Loucy (cell line): ENCODE data around the gene DPM1.

ENCODE experiments used
- H2AFZ ChIP-seq: fragments of 200-600 bp; sonication (generic); 2 replicates; pipeline ENCODE4 v1.6.0; 2016; ENCODE audit warnings: antibody characterized with exemption, mild to moderate bottlenecking, low read length, moderate library complexity
- H3F3A ChIP-seq: fragments of 200-600 bp; 2 replicates; pipeline ENCODE4 v1.6.0; 2016; ENCODE audit warnings: antibody characterized with exemption, low read depth, mild to moderate bottlenecking
- H3K27me3 ChIP-seq: fragments of 200-600 bp; sonication (generic); 2 replicates; pipeline ENCODE4 v1.6.1; 2014; ENCODE audit warnings: low read length, mild to moderate bottlenecking; ENCODE audit not compliant: insufficient read depth, poor library complexity, severe bottlenecking
- H3K36me3 ChIP-seq: fragments of 200-600 bp; sonication (generic); 2 replicates; pipeline ENCODE4 v1.6.1; 2016; ENCODE audit warnings: low read length; ENCODE audit not compliant: insufficient read depth
- H3K4me1 ChIP-seq: fragments of 200-600 bp; sonication (generic); 2 replicates; pipeline ENCODE4 v1.5.1; 2014; ENCODE audit warnings: low read length, mild to moderate bottlenecking; ENCODE audit not compliant: insufficient read depth, poor library complexity, severe bottlenecking
- H3K4me2 ChIP-seq: fragments of 200-600 bp; sonication (generic); 2 replicates; pipeline ENCODE4 v1.6.0; 2014; ENCODE audit warnings: antibody characterized with exemption, low read length, low read depth, mild to moderate bottlenecking; ENCODE audit not compliant: poor library complexity, severe bottlenecking
- H3K4me3 ChIP-seq: fragments of 200-600 bp; sonication (generic); 2 replicates; pipeline ENCODE4 v1.5.1; 2014; ENCODE audit warnings: low read length, mild to moderate bottlenecking, mixed read lengths; ENCODE audit not compliant: poor library complexity, severe bottlenecking
- H3K79me2 ChIP-seq: fragments of 200-600 bp; sonication (generic); 2 replicates; pipeline ENCODE4 v1.6.1; 2014; ENCODE audit warnings: low read length; ENCODE audit not compliant: insufficient read depth
- H3K9ac ChIP-seq: fragments of 200-600 bp; sonication (generic); 2 replicates; pipeline ENCODE4 v1.6.0; 2014; ENCODE audit warnings: mild to moderate bottlenecking, low read depth, low read length, moderate library complexity; ENCODE audit not compliant: poor library complexity, severe bottlenecking
- H3K9me2 ChIP-seq: fragments of 200-600 bp; sonication (generic); replicated peaks from 2 replicates; pipeline ENCODE4 v1.6.1; 2016; ENCODE audit warnings: low read depth, low read length, mixed read lengths
- H3K9me3 ChIP-seq: fragments of 200-600 bp; sonication (generic); 2 replicates; pipeline ENCODE4 v1.6.1; 2014; ENCODE audit warnings: mild to moderate bottlenecking, antibody characterized with exemption, low read length, low read depth; ENCODE audit not compliant: insufficient read depth
- H4K20me1 ChIP-seq: fragments of 200-600 bp; sonication (generic); 2 replicates; pipeline ENCODE4 v1.6.0; 2014; ENCODE audit warnings: antibody characterized with exemption, low read length, mild to moderate bottlenecking; ENCODE audit not compliant: insufficient read depth, poor library complexity, severe bottlenecking
- EZH2phosphoT487 ChIP-seq: fragments of 200-600 bp; IDR thresholded peaks from 2 replicates; pipeline ENCODE4 v1.6.1; 2018; ENCODE audit warnings: antibody characterized with exemption, mild to moderate bottlenecking, moderate library complexity, borderline replicate concordance
- TF ChIP-seq, protein P1 (sequence below): fragments of 200-600 bp; sonication (generic); conservative IDR thresholded peaks from 2 replicates; pipeline ENCODE4 v1.5.1; 2014; ENCODE audit warnings: mild to moderate bottlenecking, antibody characterized with exemption, low read length

The DPM1 gene

DNA sequence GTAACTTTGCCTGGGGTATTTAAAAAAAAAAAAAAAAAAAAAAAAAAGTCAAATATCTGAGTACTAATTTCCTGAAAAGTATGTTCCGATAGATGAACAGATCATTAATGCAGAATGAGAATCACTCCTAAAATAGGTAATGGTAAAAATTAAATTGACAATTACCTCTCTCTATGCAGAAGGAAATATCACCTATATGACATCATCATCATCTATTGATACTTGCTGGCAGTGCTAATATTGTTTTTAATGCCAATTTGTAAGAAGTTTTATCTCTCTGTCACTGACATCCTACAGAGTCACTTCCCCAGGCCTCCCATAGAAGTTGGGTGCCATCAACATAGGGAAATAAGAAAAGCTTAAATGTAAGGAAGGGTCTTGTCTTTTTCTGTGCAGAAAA lies 57.0 kb downstream of the DPM1 start:
- Histone ChIP-seq H3F3A (no peaks in the 10 kb centered on the region), H3K9ac (no peak overlapping the region), H2AFZ (no peak overlapping the region), H3K36me3 (peaks cover 81% of the 10 kb centered on the region), H3K27me3 (no peaks in the 10 kb centered on the region), H4K20me1 (peaks cover 83% of the 10 kb centered on the region), H3K4me3 (no peak overlapping the region), H3K9me3 (no peaks in the 10 kb centered on the region), H3K4me2 (no peak overlapping the region), H3K9me2 (no peaks in the 10 kb centered on the region), H3K79me2 (peaks cover 85% of the 10 kb centered on the region), H3K4me1 (no peaks in the 10 kb centered on the region)
- TF ChIP-seq, protein P1, sequence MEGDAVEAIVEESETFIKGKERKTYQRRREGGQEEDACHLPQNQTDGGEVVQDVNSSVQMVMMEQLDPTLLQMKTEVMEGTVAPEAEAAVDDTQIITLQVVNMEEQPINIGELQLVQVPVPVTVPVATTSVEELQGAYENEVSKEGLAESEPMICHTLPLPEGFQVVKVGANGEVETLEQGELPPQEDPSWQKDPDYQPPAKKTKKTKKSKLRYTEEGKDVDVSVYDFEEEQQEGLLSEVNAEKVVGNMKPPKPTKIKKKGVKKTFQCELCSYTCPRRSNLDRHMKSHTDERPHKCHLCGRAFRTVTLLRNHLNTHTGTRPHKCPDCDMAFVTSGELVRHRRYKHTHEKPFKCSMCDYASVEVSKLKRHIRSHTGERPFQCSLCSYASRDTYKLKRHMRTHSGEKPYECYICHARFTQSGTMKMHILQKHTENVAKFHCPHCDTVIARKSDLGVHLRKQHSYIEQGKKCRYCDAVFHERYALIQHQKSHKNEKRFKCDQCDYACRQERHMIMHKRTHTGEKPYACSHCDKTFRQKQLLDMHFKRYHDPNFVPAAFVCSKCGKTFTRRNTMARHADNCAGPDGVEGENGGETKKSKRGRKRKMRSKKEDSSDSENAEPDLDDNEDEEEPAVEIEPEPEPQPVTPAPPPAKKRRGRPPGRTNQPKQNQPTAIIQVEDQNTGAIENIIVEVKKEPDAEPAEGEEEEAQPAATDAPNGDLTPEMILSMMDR, result no peak
- no peak for TF ChIP-seq EZH2phosphoT487

DNA sequence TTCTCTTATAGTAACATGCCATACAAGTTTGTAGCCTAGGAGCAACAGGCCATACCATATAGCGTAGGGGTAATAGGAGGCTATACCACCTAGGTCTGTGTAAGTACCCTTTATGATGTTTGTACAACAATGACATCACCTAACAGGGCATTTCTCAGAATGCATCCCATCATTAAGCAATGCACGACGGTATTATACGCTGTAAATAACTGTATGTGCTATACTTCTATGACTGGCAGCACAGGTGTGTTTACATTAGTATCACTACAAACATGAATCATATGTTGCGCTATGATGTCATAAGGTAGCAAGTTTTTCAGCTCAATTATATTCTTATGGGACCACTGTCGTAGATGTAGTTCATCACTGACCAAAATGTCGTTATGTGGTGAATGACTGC lies 58.1 kb downstream of the DPM1 start:
- Histone ChIP-seq H2AFZ (no peak overlapping the region), H3F3A (no peaks in the 10 kb centered on the region), H3K9ac (no peak overlapping the region), H3K79me2 (peaks cover 75% of the 10 kb centered on the region), H3K9me3 (no peaks in the 10 kb centered on the region), H3K4me1 (no peaks in the 10 kb centered on the region), H3K4me3 (no peak overlapping the region), H3K4me2 (no peak overlapping the region), H3K36me3 (peaks cover 80% of the 10 kb centered on the region), H4K20me1 (peaks cover 72% of the 10 kb centered on the region), H3K9me2 (no peaks in the 10 kb centered on the region), H3K27me3 (no peaks in the 10 kb centered on the region)
- TF ChIP-seq, protein P1, result no peak
- TF ChIP-seq EZH2phosphoT487, result no peak

DNA sequence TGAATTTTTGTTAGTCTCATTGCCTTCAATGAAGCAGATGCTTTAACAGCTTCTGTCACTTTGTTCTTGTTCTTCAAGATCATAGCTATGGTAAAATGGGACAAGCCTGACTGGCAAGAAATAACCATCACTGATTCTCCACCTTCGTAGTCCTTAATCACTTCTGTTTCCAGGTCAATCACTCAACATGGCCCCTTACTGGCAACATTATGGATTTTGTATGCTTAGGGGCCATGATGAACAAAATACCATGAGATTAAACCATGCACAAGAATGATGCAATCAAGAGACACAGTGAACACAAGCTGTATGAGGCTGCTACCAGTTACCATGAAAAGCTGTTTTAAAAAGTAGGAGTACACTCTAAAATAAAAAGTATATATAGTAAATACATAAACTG lies 59.9 kb downstream of the DPM1 start:
- H3K4me2 ChIP-seq, result no peak overlapping the region
- peaks cover 57% of the 10 kb centered on the region for H3K79me2 ChIP-seq
- TF ChIP-seq, protein P1, result no peak
- TF ChIP-seq EZH2phosphoT487, result no peak
- H2AFZ ChIP-seq, result no peak overlapping the region
- no peaks in the 10 kb centered on the region for H3K9me3 ChIP-seq
- H3K4me3 ChIP-seq, result no peak overlapping the region
- H4K20me1 ChIP-seq, result peaks cover 54% of the 10 kb centered on the region
- H3K36me3 ChIP-seq, result peaks cover 90% of the 10 kb centered on the region
- no peaks in the 10 kb centered on the region for H3K9me2 ChIP-seq
- H3K4me1 ChIP-seq, result no peaks in the 10 kb centered on the region
- H3K27me3 ChIP-seq, result no peaks in the 10 kb centered on the region
- no peak overlapping the region for H3K9ac ChIP-seq
- H3F3A ChIP-seq, result no peaks in the 10 kb centered on the region
